Measurements from ENCODE around the gene TMEM80. TPM values are rescaled to one million over a fixed set of nuclear protein-coding genes. Genes with fewer than 3 reads are reported as not detected.

The TMEM80 gene
- total RNA-seq, 2 donors from 2014 or later: 15.3 to 20.3 TPM

DNA sequence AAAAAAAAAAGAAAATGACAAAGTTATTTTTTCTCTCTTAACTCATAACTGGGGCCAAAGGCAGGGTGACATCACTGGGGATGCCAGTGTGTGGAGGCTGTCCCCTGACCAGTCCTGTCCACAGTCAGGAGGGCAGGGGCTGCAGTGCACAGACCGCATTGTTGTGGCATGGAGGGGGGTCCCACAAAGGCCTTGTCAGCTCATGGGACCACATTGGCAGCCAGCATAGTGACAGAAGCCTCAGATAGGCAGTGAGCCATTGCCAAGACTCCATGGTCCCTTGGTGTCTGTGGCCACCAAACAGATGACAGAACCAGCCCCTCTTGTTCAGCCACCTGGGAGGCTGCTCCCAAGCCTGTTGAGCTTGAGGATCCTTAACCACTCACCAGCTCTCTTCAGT is 4.1 kb downstream of the TMEM80 start:
- DNase-seq (ENCODE audit: low spot score): no peak
- ATAC-seq: no peak
- Mint-ChIP-seq H3K4me3 (no peak overlapping the region), H3K27me3 (no peaks in the 10 kb centered on the region), H3K4me1 (ENCODE audit: low read depth in 2 of 2) (peaks cover 6 to 10% of the 10 kb centered on the region in 2 donors), H3K36me3 (no peaks in the 10 kb centered on the region), H3K27ac (no peak overlapping the region), H3K9me3 (no peaks in the 10 kb centered on the region)

DNA sequence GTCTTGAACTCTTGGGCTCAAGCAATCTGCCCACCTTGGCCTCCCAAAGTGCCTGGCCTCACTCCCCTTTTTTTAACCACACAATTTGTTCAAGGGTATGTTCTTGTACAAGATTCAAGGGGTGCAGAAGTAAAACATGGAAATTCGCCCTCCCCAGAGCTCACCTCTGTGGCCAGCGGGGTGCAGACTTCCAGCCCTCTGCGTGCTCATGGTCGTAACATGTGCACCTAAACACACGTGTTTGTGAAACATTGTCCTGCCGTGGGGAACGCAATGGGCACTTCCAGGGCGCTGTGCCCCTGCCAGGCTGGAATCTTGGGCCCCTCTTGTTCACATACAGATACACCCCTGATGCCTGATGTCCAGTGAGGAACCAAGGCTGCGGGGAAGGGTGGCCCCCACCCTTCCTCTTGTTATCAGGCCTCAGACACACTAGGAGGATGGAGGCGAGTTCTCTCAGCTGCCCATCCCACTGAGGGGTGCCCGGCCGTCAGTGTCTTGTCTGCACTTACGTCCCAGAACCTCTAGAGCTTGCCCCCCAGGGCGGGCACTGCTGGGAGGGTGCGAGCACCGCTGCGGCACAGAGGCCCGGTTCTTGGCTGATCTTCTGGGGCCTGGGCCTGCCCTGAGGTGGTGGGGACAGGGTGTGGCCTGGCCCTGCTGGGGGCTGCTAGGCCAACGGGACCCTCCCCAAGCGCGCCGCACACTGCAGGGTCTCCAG is 6.3 kb downstream of the TMEM80 start:
- no peak overlapping the region for H3K27ac Mint-ChIP-seq
- no peak overlapping the region for H3K4me3 Mint-ChIP-seq
- ATAC-seq (no peak), DNase-seq (ENCODE audit: low spot score) (no peak)
- H3K27me3 Mint-ChIP-seq: no peaks in the 10 kb centered on the region
- H3K36me3 Mint-ChIP-seq: no peaks in the 10 kb centered on the region
- H3K4me1 Mint-ChIP-seq (ENCODE audit: low read depth in 2 of 2): peaks cover 0 to 10% of the 10 kb centered on the region in 2 donors
- no peaks in the 10 kb centered on the region for H3K9me3 Mint-ChIP-seq

DNA sequence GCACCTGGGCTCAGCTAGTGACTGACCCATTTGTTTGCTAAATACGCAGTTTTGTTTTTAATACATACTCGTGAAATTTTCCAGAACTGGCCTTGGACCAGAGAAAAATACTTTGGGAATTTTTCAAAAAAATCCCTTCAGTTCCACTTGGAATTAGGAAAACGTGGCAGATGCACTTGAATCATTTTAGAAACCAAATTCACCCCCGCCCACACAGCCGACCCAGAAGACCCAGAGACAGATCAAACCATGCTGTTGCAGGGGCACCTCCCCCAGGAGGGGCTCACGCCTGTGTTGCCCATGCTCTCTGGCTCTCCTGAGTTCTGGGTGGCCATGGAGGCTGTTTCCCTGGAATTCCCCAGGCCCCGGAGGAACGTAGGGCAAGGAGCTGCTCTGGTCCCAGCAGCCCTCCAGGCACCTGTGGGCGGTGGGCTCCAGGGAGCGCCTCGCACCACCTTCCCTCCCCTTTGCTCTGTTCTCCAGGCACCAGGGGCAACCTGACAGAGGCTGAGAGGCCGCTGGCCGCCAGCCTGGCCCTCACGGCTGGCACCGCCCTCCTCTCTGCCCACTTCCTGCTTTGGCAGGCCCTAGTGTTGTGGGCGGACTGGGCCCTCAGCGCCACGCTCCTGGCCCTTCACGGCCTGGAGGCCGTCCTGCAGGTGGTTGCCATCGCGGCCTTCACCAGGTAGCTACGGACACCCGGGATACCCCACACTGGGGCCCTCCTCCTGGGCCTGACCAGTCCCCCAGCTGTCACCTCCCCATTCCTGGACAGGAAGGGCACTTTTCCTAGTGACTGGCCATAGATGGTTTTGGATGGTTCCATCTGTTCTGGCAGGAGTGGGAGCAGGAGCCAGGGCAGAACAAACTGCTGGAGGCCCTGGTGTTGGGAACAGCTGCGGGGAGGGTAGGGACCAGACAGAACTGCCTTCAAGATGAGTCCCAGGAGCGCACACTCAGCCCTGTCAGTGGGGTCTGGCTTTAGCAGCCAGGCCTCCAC is 7.1 kb downstream of the TMEM80 start:
- Mint-ChIP-seq H3K27ac (peak overlapping the region in 1 of 2 donors; percentile 21), H3K9me3 (no peaks in the 10 kb centered on the region), H3K4me3 (no peak overlapping the region), H3K36me3 (no peaks in the 10 kb centered on the region), H3K27me3 (no peaks in the 10 kb centered on the region), H3K4me1 (ENCODE audit: low read depth in 2 of 2) (peaks cover 0 to 8% of the 10 kb centered on the region in 2 donors)
- ATAC-seq: peak; percentile 78 to 85
- DNase-seq (ENCODE audit: low spot score): peak; percentile 75

DNA sequence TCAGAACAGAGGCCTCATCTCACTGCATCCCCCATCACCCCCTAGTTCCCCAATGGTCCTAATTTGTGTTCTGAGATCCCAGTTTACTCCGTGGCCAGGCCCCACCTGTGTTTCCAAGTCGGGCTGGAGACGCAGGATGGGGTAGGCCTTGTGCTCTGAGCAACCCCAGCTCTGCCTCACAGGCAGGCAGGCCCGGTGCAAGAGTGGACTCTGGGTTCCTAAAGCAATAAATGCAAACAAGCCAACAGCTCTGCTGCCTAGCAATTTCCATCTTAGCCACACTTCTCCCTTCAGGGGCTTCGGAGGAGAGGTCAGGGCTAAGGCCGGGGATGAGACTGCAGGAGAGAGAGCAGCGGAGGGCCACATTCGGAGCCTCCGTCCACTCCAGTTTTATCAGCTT is 7.9 kb downstream of the TMEM80 start:
- H3K9me3 Mint-ChIP-seq: no peaks in the 10 kb centered on the region
- H3K4me3 Mint-ChIP-seq: no peak overlapping the region
- no peak for ATAC-seq
- no peak overlapping the region for H3K27ac Mint-ChIP-seq
- H3K4me1 Mint-ChIP-seq (ENCODE audit: low read depth in 2 of 2): peaks cover 0 to 3% of the 10 kb centered on the region in 2 donors
- H3K36me3 Mint-ChIP-seq: no peaks in the 10 kb centered on the region
- no peaks in the 10 kb centered on the region for H3K27me3 Mint-ChIP-seq
- DNase-seq (ENCODE audit: low spot score): no peak

- no peak for ATAC-seq
- no peaks in the 10 kb centered on the region for H3K36me3 Mint-ChIP-seq
- H3K27me3 Mint-ChIP-seq: no peaks in the 10 kb centered on the region
- H3K27ac Mint-ChIP-seq: no peak overlapping the region
- H3K4me1 Mint-ChIP-seq (ENCODE audit: low read depth in 2 of 2): peaks cover 0 to 3% of the 10 kb centered on the region in 2 donors
- no peak overlapping the region for H3K4me3 Mint-ChIP-seq
- DNase-seq (ENCODE audit: low spot score): no peak
- no peaks in the 10 kb centered on the region for H3K9me3 Mint-ChIP-seq
Observed at GRCh38 chr11:704228-704674, 8.6 kb downstream of the TMEM80 start.

GRCh38 chr11:704781-705645 is 9.4 kb downstream of the TMEM80 start:
- no peak overlapping the region for H3K27ac Mint-ChIP-seq
- no peaks in the 10 kb centered on the region for H3K36me3 Mint-ChIP-seq
- peaks cover 0 to 3% of the 10 kb centered on the region in 2 donors for H3K4me1 Mint-ChIP-seq (ENCODE audit: low read depth in 2 of 2)
- no peaks in the 10 kb centered on the region for H3K27me3 Mint-ChIP-seq
- no peaks in the 10 kb centered on the region for H3K9me3 Mint-ChIP-seq
- no peak overlapping the region for H3K4me3 Mint-ChIP-seq
- ATAC-seq (no peak), DNase-seq (ENCODE audit: low spot score) (no peak)

- H3K4me1 Mint-ChIP-seq (ENCODE audit: low read depth in 2 of 2): peaks cover 0 to 6% of the 10 kb centered on the region in 2 donors
- no peaks in the 10 kb centered on the region for H3K9me3 Mint-ChIP-seq
- no peak within 1 kb of the TSS for H3K27ac Mint-ChIP-seq
- H3K4me3 Mint-ChIP-seq: no peak within 1 kb of the TSS
- no peaks in the 10 kb centered on the region for H3K36me3 Mint-ChIP-seq
- DNase-seq (ENCODE audit: low spot score): no peak
- no peak for ATAC-seq
- no peaks in the 10 kb centered on the region for H3K27me3 Mint-ChIP-seq
Observed at GRCh38 chr11:705646-706438, 10.2 kb downstream of the TMEM80 start, which contains the start of gene EPS8L2. Gene EPS8L2, plus strand, starts transcription at chr11:706231. Its CDS starts 3,177 bp downstream, at chr11:709408.

DNA sequence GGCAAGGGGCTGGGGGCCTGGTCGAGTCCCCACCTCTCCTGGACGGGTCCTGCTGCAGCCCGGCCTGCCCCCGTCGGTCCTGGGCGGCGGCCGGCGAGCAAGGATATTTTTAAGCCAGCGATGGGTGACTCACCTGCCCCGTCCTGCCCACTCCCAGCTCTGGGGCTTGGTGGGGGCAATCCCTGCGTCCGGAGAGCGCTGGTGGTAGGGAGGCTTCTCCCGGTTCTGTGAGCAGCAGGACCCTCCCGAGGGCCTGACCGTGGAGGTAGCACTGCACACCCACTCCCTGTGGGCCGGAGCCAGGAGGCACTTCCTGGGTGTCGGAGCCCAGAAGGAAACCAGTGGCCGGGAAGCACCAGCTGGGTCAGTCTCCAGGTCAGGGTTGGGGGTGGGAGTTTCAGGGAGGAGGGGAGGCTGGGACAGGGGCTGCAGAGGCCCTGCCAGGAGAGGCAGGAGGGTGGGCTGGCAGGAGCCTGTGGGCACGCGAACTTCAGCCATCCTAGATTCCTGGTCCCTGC is 10.9 kb downstream of the TMEM80 start:
- no peak overlapping the region for H3K4me3 Mint-ChIP-seq
- peaks cover 0 to 6% of the 10 kb centered on the region in 2 donors for H3K27me3 Mint-ChIP-seq
- H3K4me1 Mint-ChIP-seq (ENCODE audit: low read depth in 2 of 2): peaks cover 0 to 11% of the 10 kb centered on the region in 2 donors
- no peaks in the 10 kb centered on the region for H3K9me3 Mint-ChIP-seq
- DNase-seq (ENCODE audit: low spot score) (no peak), ATAC-seq (no peak)
- no peaks in the 10 kb centered on the region for H3K36me3 Mint-ChIP-seq
- H3K27ac Mint-ChIP-seq: no peak overlapping the region

DNA sequence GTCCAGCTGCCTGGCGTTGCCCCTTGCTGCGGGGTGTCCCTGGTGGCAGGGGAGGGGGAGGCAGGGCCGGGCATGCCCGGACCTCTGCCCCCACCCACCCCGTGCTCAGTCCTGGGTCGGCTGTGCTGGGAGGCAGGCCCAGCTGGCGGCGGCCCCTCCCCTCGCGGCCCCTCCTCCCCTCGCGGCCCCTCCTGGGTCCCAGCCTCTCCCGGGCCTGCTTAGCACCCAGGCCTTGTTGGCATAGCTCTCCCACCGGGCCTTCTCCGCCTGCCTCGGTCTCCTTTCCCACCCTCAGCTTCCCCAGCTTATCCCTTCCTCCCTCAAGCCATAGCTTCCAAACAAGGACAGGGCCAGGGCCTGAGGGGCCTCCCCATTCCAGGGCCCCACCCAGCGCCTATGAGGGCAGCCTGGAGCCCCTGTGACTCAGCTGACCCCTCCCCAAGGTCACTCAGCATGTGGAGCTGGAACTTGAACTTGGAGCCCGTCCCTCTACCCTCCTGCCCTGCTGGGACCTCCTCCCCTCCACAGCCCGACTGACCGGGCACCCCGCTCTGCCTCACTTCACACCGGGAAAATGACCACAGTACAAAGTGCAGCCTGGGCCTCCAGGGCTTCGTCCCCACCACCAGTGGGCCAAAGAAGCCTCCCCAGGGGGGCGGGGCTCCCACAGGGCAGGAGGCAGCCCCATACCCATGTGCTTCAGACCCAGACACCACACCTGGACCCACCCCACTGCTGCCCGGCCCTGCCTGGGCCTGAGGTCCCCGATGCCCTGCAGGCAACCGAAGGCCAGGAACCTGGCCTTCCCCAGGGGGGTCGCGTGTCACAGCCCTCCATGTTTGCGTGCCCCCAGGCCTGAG is 11.6 kb downstream of the TMEM80 start:
- Mint-ChIP-seq H3K36me3 (no peaks in the 10 kb centered on the region), H3K4me1 (ENCODE audit: low read depth in 2 of 2) (peaks cover 0 to 11% of the 10 kb centered on the region in 2 donors), H3K9me3 (no peaks in the 10 kb centered on the region), H3K27me3 (peaks cover 0 to 6% of the 10 kb centered on the region in 2 donors), H3K4me3 (no peak overlapping the region), H3K27ac (no peak overlapping the region)
- ATAC-seq: no peak
- DNase-seq (ENCODE audit: low spot score): no peak

DNA sequence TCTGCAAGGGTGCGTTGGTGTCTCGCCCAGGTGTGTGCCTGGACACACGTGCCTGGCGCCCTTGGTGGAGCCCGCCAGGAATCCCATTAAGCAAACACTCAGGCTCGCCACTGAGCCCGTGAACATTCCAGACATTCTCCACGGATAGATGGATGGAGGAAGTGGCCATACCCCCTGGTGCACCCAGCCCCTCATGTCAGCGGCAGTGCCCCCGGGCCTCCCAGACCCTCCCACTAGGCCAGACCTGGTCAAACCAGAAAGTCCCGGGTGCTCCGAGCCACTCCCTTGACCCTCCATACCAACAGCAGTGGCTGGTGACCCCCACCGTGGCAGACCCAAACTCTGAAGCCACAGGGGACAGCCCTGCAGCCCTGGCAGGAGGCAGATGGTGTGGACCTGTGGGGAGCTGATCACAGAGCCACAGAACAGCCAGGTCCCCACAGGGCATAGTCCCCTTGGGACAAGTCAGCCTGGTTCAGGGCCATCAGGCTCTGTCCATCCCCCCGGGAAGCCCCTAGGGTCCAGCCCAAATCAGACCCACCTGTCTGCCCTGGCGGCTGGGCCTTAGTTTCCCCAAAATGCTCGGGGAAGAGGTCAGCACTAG is 12.3 kb downstream of the TMEM80 start:
- no peaks in the 10 kb centered on the region for H3K9me3 Mint-ChIP-seq
- H3K4me1 Mint-ChIP-seq (ENCODE audit: low read depth in 2 of 2): peaks cover 0 to 9% of the 10 kb centered on the region in 2 donors
- H3K36me3 Mint-ChIP-seq: no peaks in the 10 kb centered on the region
- no peak overlapping the region for H3K27ac Mint-ChIP-seq
- peaks cover 0 to 6% of the 10 kb centered on the region in 2 donors for H3K27me3 Mint-ChIP-seq
- ATAC-seq: peak in 1 of 2 donors; percentile 15
- no peak overlapping the region for H3K4me3 Mint-ChIP-seq
- peak; percentile 44 for DNase-seq (ENCODE audit: low spot score)

DNA sequence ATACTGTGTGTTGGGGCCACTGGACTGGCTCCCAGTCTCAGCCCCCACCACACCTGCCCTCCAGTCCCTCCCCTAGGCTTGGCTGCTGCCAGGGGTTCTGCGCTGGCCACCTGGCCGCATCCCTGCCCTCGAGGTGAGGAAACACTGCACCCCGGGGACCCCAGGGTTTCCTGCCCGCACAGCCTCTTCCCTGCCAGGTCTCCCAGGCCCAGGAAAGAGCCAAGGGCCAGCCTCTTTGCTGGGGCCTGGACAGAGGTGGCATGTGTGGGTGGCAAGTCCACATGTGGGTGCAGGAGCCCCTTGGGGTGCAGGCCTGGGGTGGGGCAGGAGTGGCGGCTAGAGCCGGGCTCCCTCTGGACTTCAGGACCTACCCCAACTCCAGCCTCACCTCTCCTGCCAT is 12.9 kb downstream of the TMEM80 start:
- H3K4me3 Mint-ChIP-seq: no peak overlapping the region
- no peaks in the 10 kb centered on the region for H3K36me3 Mint-ChIP-seq
- H3K27ac Mint-ChIP-seq: no peak overlapping the region
- H3K4me1 Mint-ChIP-seq (ENCODE audit: low read depth in 2 of 2): peaks cover 0 to 8% of the 10 kb centered on the region in 2 donors
- H3K27me3 Mint-ChIP-seq: peaks cover 0 to 6% of the 10 kb centered on the region in 2 donors
- DNase-seq (ENCODE audit: low spot score) (peak; percentile 51), ATAC-seq (no peak)
- no peaks in the 10 kb centered on the region for H3K9me3 Mint-ChIP-seq
